ENCODE data around the gene CFAP126.

GRCh38 chr1:161398900-161399256 lies 31.2 kb upstream of the CFAP126 start:
- TF ChIP-seq CTCF (IDR thresholded peaks at IDR 0.05; ENCODE audit: poor library complexity, severe bottlenecking) (no peak), EP300 (conservative IDR thresholded peaks at IDR 0.05; ENCODE audit: poor library complexity, severe bottlenecking) (no peak), TAF1 (IDR thresholded peaks at IDR 0.05; ENCODE audit: low read depth) (no peak), RAD21 (conservative IDR thresholded peaks at IDR 0.05) (no peak), EZH2 (IDR thresholded peaks at IDR 0.05; ENCODE audit: borderline replicate concordance, insufficient read depth, low read length, poor library complexity, severe bottlenecking) (no peak)
